Measurements from ENCODE around the gene TRIM37. TPM values are rescaled to one million over a fixed set of nuclear protein-coding genes. Genes with fewer than 3 reads are reported as not detected.
A peak's percentile ranks its signal among the peaks of the same experiment; 100 is the strongest.

The TRIM37 gene
- total RNA-seq, 2 experiments from 2014 or later, result 21.4 to 27.3 TPM

DNA sequence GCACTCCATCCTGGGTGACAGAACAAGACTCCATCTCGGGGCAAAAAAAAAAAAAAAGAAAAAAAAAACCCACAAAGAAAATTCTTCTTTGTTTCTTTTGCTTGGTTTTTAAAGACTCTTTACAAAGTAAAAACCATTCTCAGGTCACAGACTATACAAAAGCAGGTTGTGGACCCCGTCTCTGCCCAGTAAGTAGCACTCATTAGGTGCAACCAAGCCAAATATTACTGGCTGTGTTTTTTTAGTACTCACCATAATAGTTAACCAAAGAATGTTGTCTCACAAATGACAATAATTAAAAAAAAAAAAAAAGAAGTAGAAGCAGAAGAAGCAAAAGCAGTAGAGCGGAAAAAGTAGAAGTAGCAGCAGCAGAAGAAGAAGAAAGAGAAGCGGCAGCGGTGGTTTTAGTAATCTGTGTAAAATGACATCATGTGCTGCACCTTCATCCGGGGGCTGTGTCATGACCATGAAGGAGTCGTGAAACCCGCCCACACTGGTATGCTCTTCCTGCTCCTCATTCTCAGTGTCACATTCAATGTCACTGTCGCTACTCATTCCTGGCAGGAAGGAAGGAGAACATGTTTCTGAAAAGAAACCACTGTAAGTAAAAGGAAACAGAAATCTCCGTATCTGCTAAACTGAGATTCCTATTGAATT lies 105.4 kb downstream of the TRIM37 start:
- POLR2A ChIA-PET, result interaction anchor here (0.6 to 1.4 kb wide), 3 partner anchors 87 to 370 kb away, joined by 3 to 5 read pairs (median 3); no protein-coding TSS in a partner anchor

GRCh38 chr17:59000022-59000421 lies 106.7 kb downstream of the TRIM37 start:
- Mint-ChIP-seq H3K27ac (no peak overlapping the region), H3K4me1 (ENCODE audit: low read depth) (peaks cover 28% of the 10 kb centered on the region), H3K9me3 (no peaks in the 10 kb centered on the region), H3K27me3 (no peaks in the 10 kb centered on the region), H3K4me3 (no peak overlapping the region), H3K36me3 (peaks cover 23% of the 10 kb centered on the region)
- ChIA-PET CTCF (no interaction called here), POLR2A (no interaction called here)
- intact Hi-C loops (cut with micrococcal nuclease), result loop anchor here (5.0 kb wide), 1 partner anchor 38 kb away; no protein-coding TSS in a partner anchor
- DNase-seq, result no peak

More for the DNA sequence above, 105.4 kb downstream of the TRIM37 start:
- Mint-ChIP-seq H3K27me3 (no peaks in the 10 kb centered on the region), H3K27ac (peak overlapping the region; percentile 81), H3K4me3 (peak overlapping the region; percentile 69), H3K9me3 (no peaks in the 10 kb centered on the region), H3K36me3 (peaks cover 23% of the 10 kb centered on the region), H3K4me1 (ENCODE audit: low read depth) (peaks cover 28% of the 10 kb centered on the region)
- peak; percentile 88 for DNase-seq
- intact Hi-C loops (cut with micrococcal nuclease), result loop anchor here (1.0 to 5.0 kb wide), 5 partner anchors 39 to 483 kb away; no protein-coding TSS in a partner anchor
- CTCF ChIA-PET, result interaction anchor here (0.8 to 1.0 kb wide), 2 partner anchors 8 to 290 kb away, joined by 3 read pairs; no protein-coding TSS in a partner anchor

DNA sequence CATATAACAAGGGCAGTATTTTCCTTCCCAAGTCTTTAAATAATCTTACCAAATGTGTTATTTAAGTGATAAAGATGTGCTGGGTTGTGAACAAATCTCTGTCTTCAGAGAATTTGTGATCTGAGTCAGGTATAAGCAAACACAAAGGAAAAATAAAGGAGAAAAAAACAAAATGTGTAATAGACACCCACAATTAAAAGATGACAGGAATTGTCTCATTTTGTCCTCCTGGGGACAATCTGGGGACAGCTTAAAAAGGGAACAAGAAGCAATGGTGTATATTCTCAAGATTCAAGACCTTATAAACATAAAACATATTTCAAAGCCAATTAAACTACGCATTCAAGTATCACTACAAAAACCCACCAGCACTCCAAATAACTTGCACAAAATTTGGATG lies 107.2 kb downstream of the TRIM37 start:
- peaks cover 23% of the 10 kb centered on the region for H3K36me3 Mint-ChIP-seq
- no peak overlapping the region for H3K4me3 Mint-ChIP-seq
- no peaks in the 10 kb centered on the region for H3K27me3 Mint-ChIP-seq
- H3K27ac Mint-ChIP-seq, result no peak overlapping the region
- ChIA-PET POLR2A (no interaction called here), CTCF (no interaction called here)
- intact Hi-C loops (cut with micrococcal nuclease), result no loop called here
- no peaks in the 10 kb centered on the region for H3K9me3 Mint-ChIP-seq
- DNase-seq, result no peak
- peaks cover 25% of the 10 kb centered on the region for H3K4me1 Mint-ChIP-seq (ENCODE audit: low read depth)

GRCh38 chr17:58998871-58999270 lies 107.8 kb downstream of the TRIM37 start:
- POLR2A ChIA-PET, result no interaction called here
- intact Hi-C loops (cut with micrococcal nuclease), result no loop called here
- H3K36me3 Mint-ChIP-seq, result peaks cover 23% of the 10 kb centered on the region
- DNase-seq, result no peak
- peaks cover 23% of the 10 kb centered on the region for H3K4me1 Mint-ChIP-seq (ENCODE audit: low read depth)
- no peak overlapping the region for H3K4me3 Mint-ChIP-seq
- no peak overlapping the region for H3K27ac Mint-ChIP-seq
- no peaks in the 10 kb centered on the region for H3K9me3 Mint-ChIP-seq
- CTCF ChIA-PET, result no interaction called here
- no peaks in the 10 kb centered on the region for H3K27me3 Mint-ChIP-seq

- Mint-ChIP-seq H3K9me3 (no peaks in the 10 kb centered on the region), H3K36me3 (peaks cover 28% of the 10 kb centered on the region), H3K27ac (no peak overlapping the region), H3K4me1 (ENCODE audit: low read depth) (peaks cover 25% of the 10 kb centered on the region), H3K4me3 (no peak overlapping the region), H3K27me3 (no peaks in the 10 kb centered on the region)
- no peak for DNase-seq
- ChIA-PET CTCF (no interaction called here), POLR2A (no interaction called here)
- intact Hi-C loops (cut with micrococcal nuclease), result no loop called here
Measured at GRCh38 chr17:58997756-58998553, 108.7 kb downstream of the TRIM37 start.

DNA sequence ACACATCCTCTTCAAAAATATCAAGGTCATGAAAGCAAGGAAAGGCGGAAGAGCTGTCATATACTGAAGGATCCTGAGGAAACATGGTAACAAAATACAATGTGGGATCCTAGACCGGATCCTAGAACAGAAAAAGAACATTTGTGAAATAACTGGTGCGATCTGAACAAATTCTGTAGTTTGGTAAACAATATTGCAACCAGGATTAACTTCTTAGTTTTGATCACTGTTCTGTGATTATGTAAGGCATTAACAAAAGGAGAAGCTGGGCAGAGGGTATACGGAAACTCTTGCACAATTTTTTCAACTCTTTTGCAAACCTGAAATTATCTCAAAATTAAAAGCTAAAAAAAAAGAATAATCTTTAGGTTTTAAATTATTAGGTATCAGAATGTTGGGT lies 109.7 kb downstream of the TRIM37 start:
- POLR2A ChIA-PET, result no interaction called here
- intact Hi-C loops (cut with micrococcal nuclease), result no loop called here
- CTCF ChIA-PET, result no interaction called here

DNA sequence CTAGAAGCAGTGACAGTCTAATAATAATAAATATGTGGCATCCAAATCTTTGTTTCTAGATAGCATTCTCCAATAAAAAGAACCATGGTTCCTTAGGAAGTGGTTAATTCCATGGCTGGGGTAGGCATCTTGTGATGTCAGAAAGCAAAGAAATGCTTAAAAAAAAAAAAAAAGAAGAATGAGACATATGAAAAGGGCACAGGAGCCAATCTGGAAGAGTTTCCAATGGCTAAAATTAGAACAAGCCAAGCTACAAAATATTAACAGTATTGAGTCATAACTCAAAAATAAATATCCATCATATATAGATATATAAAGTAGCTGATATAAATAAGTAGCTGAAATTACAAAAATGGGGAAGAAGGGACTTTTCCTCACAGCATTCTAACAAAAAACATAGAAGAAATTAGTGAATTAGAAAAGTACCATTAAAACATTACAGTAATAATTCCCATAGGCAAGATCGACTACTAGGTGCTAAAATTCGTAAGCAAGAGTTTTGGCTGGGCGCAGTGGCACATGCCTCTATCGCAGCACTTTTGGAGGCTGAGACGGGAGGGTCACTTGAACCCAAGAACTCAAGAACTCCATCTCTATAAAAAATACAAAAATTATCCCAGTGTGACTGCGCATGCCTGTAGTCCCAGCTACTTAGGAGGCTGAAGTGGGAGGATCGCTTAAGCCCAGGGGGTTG lies 111.3 kb downstream of the TRIM37 start:
- Mint-ChIP-seq H3K9me3 (no peaks in the 10 kb centered on the region), H3K36me3 (peaks cover 24% of the 10 kb centered on the region), H3K27me3 (no peaks in the 10 kb centered on the region), H3K27ac (no peak overlapping the region), H3K4me1 (ENCODE audit: low read depth) (peaks cover 21% of the 10 kb centered on the region), H3K4me3 (no peak overlapping the region)
- CTCF ChIA-PET, result no interaction called here
- POLR2A ChIA-PET, result no interaction called here
- DNase-seq, result no peak
- intact Hi-C loops (cut with micrococcal nuclease), result no loop called here

More for the DNA sequence above, 109.7 kb downstream of the TRIM37 start:
- Mint-ChIP-seq H3K4me3 (no peak overlapping the region), H3K36me3 (peaks cover 28% of the 10 kb centered on the region), H3K27me3 (no peaks in the 10 kb centered on the region), H3K4me1 (ENCODE audit: low read depth) (peaks cover 27% of the 10 kb centered on the region), H3K27ac (no peak overlapping the region), H3K9me3 (no peaks in the 10 kb centered on the region)
- no peak for DNase-seq

DNA sequence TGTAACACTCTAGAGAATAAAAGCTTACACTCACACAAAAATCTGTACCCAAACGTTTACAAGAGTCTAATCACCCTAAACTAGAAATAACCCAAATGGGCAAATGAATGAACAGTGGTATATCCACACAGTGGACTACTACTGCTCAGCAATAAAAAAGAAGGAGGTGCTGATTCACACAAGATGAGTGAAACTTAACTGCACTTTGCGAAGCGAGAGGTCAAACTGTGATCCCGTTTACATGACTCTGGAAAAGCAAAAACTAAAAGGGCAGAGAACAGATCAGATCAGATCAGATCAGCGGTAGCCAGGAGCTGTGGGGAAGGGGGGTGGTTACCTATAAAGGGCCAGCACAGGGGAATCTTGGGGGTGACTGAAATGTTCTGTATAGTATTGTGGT lies 113.4 kb downstream of the TRIM37 start:
- no peak for DNase-seq
- Mint-ChIP-seq H3K36me3 (peaks cover 15% of the 10 kb centered on the region), H3K27me3 (no peaks in the 10 kb centered on the region), H3K4me3 (no peak overlapping the region), H3K4me1 (ENCODE audit: low read depth) (peaks cover 18% of the 10 kb centered on the region), H3K27ac (no peak overlapping the region), H3K9me3 (no peaks in the 10 kb centered on the region)
- ChIA-PET CTCF (interaction anchor here (0.7 to 1.3 kb wide), 2 partner anchors 8 to 405 kb away, joined by 3 read pairs; no protein-coding TSS in a partner anchor), POLR2A (no interaction called here)
- intact Hi-C loops (cut with micrococcal nuclease), result no loop called here

DNA sequence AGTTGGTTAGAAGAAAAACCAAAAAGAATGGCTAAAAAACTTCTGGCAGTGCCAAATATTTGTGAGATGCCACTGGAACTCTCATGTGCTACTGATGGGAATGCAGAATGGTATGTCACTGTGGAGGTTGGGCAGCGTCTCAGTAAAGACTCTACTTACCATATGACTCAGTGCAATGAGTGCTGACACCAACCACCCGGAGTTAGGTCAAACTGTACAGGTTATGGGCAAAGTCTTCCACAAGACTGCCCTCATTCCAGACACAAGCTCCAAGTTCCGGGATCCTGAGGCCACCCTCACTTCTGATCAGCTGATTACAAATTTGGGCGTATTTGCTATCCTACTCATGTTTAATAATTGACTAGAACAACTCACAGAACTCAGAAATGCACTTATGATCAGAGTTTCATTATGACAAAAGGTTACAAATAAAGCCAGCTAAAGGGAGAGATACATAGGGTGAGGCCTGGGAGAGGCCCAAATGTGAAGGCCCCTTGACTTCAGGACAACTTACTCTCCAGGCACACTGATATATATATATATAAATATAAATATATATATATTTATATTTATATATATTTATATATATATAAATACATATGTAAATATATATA lies 114.9 kb downstream of the TRIM37 start:
- H3K27me3 Mint-ChIP-seq, result no peaks in the 10 kb centered on the region
- H3K27ac Mint-ChIP-seq, result peak overlapping the region; percentile 64
- H3K9me3 Mint-ChIP-seq, result no peaks in the 10 kb centered on the region
- no peak overlapping the region for H3K4me3 Mint-ChIP-seq
- ChIA-PET POLR2A (interaction anchor here (2.6 kb wide), 1 partner anchor 360 kb away, joined by 8 read pairs; no protein-coding TSS in a partner anchor), CTCF (no interaction called here)
- peaks cover 11% of the 10 kb centered on the region for H3K36me3 Mint-ChIP-seq
- peaks cover 14% of the 10 kb centered on the region for H3K4me1 Mint-ChIP-seq (ENCODE audit: low read depth)
- intact Hi-C loops (cut with micrococcal nuclease), result no loop called here
- peak; percentile 37 for DNase-seq

DNA sequence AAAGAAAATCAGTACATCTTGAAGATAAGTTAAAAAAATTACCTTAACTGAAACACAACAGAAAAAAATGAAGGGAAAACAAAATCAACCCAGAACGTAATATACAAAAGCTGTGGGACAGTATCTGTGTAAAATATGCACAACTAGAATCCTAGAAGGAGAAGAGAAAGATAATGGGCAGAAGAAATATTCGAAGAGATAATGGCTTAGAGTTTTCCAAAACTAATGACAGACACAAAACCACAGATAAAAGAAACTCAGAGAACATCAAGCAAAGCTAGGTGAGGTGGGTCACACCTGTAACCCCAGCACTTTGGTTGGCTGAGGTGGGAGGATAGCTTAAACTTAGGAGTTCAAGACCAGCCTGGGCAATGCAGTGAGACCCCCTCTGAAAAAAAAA lies 117.1 kb downstream of the TRIM37 start:
- Mint-ChIP-seq H3K27ac (no peak overlapping the region), H3K36me3 (peaks cover 11% of the 10 kb centered on the region), H3K4me3 (no peak overlapping the region), H3K4me1 (ENCODE audit: low read depth) (peaks cover 14% of the 10 kb centered on the region), H3K9me3 (no peaks in the 10 kb centered on the region), H3K27me3 (no peaks in the 10 kb centered on the region)
- CTCF ChIA-PET, result interaction anchor here (1.1 kb wide), 1 partner anchor 279 kb away, joined by 4 read pairs; no protein-coding TSS in a partner anchor
- intact Hi-C loops (cut with micrococcal nuclease), result no loop called here
- DNase-seq, result no peak
- POLR2A ChIA-PET, result interaction anchor here (0.6 to 2.6 kb wide), 2 partner anchors 358 to 1624 kb away, joined by 6 to 8 read pairs; no protein-coding TSS in a partner anchor

DNA sequence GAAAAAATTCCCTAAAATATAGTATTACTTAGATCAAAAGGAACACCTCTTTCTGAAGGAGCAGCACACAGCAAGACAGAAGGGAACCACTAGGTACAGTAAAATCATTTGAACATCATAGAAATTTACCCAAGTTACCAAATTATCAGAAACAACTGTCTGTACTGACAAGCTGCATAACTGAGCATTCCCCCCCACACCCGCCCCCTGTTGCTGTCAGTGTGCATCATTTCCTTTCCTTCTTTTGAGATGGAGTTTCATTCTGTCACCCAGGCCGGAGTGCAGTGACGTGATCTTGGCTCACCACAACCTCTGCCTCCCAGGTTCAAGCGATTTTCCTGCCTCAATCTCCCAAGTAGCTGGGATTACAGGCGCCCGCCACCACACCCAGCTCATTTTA lies 120.7 kb downstream of the TRIM37 start:
- peak; percentile 45 for DNase-seq
- H3K4me1 Mint-ChIP-seq (ENCODE audit: low read depth), result peaks cover 7% of the 10 kb centered on the region
- intact Hi-C loops (cut with micrococcal nuclease), result no loop called here
- no peak overlapping the region for H3K27ac Mint-ChIP-seq
- H3K36me3 Mint-ChIP-seq, result peaks cover 3% of the 10 kb centered on the region
- H3K27me3 Mint-ChIP-seq, result no peaks in the 10 kb centered on the region
- ChIA-PET POLR2A (no interaction called here), CTCF (interaction anchor here (1.0 kb wide), 1 partner anchor 19 kb away, joined by 3 read pairs; no protein-coding TSS in a partner anchor)
- no peaks in the 10 kb centered on the region for H3K9me3 Mint-ChIP-seq
- H3K4me3 Mint-ChIP-seq, result no peak overlapping the region

GRCh38 chr17:58985367-58985766 lies 121.3 kb downstream of the TRIM37 start:
- intact Hi-C loops (cut with micrococcal nuclease), result no loop called here
- no peaks in the 10 kb centered on the region for H3K9me3 Mint-ChIP-seq
- no peaks in the 10 kb centered on the region for H3K27me3 Mint-ChIP-seq
- no peak overlapping the region for H3K27ac Mint-ChIP-seq
- DNase-seq, result no peak
- H3K36me3 Mint-ChIP-seq, result peaks cover 3% of the 10 kb centered on the region
- POLR2A ChIA-PET, result no interaction called here
- H3K4me3 Mint-ChIP-seq, result no peak overlapping the region
- CTCF ChIA-PET, result no interaction called here
- H3K4me1 Mint-ChIP-seq (ENCODE audit: low read depth), result peaks cover 8% of the 10 kb centered on the region
